ENCODE results near the gene CSMD2.

DNA sequence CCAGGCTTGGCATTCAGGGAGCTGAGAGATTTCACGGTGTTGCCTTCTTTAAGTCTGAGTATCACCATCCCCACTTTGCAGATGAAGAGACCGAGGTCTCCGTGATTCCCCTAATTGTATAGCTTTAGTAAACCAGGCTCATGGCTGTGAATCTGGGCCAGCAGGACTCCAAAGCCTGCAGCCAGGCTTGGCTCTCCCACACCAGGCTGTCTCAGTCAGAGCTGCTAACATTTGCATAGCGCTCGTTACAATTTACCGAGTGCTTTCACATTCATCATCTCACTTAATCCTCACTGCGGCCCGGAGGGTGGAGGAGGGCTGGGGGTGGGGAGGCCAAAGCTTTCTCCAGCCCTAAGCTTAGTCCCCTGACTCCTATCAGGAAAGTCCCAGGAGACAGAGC, 23.4 kb upstream of the CSMD2 start:
- TF ChIP-seq CTBP1 (IDR thresholded peaks at IDR 0.05; ENCODE audit: borderline replicate concordance) (no peak), FOXA1 (IDR thresholded peaks at IDR 0.05) (no peak), FOXM1 (IDR thresholded peaks at IDR 0.05; ENCODE audit: borderline replicate concordance) (no peak)

Measured in HEK293T (cell line).